OCI-LY7 (cell line): Measurements from ENCODE around the gene NDUFS6. TPM values are rescaled to one million over a fixed set of nuclear protein-coding genes. Genes with fewer than 3 reads are reported as not detected.

Experiments
- BruUV-seq: library from RNA; stranded (reverse); fragments of 400-500 nt; replicated peaks from 2 replicates; lab custom pipeline; 2021; lab: Mats Ljungman, UMichigan
- CTCF ChIA-PET: fragments of 300-600 bp; sonication (Branson Sonifier 250); formaldehyde crosslinking; loops from one replicate; lab custom pipeline; 2022; ENCODE audit warnings: antibody characterized with exemption; ENCODE audit not compliant: unreplicated experiment; lab: Charles Lee
- POLR2A ChIA-PET: fragments of 300-600 bp; sonication (Branson Sonifier 250); formaldehyde crosslinking; loops from one replicate; lab custom pipeline; 2022; ENCODE audit warnings: antibody characterized with exemption; lab: Charles Lee
- DNase-seq: peaks from one replicate; pipeline ENCODE4 v3.0.0-alpha.2; 2015; ENCODE audit warnings: low spot score
- H2AFZ ChIP-seq: fragments of 200-600 bp; sonication (generic), shearing (Covaris generic); 2 replicates; pipeline ENCODE4 v1.6.1; 2014; ENCODE audit warnings: mild to moderate bottlenecking, antibody characterized with exemption, low read length, moderate library complexity
- H3K27ac ChIP-seq: fragments of 200-600 bp; sonication (generic); 2 replicates; pipeline ENCODE4 v1.5.1; 2014; ENCODE audit warnings: mixed run types, low read depth, mild to moderate bottlenecking, moderate library complexity, low read length, inconsistent platforms; ENCODE audit not compliant: poor library complexity, severe bottlenecking
- H3K36me3 ChIP-seq: fragments of 200-600 bp; sonication (generic); 2 replicates; pipeline ENCODE4 v1.6.1; 2014; ENCODE audit warnings: mild to moderate bottlenecking, antibody characterized with exemption, low read length, moderate library complexity, mixed read lengths; ENCODE audit not compliant: insufficient read depth
- H3K4me1 ChIP-seq: fragments of 200-600 bp; sonication (generic); 2 replicates; pipeline ENCODE4 v1.5.1; 2014; ENCODE audit warnings: mild to moderate bottlenecking, low read length; ENCODE audit not compliant: insufficient read depth, poor library complexity, severe bottlenecking
- H3K4me2 ChIP-seq: fragments of 200-600 bp; sonication (generic); 2 replicates; pipeline ENCODE4 v1.6.1; 2014; ENCODE audit warnings: mild to moderate bottlenecking, low read length
- H3K4me3 ChIP-seq: fragments of 200-600 bp; sonication (generic); 2 replicates; pipeline ENCODE4 v1.5.1; 2014; ENCODE audit warnings: mild to moderate bottlenecking, low read depth, low read length; ENCODE audit not compliant: poor library complexity, severe bottlenecking
- H3K79me2 ChIP-seq: fragments of 200-600 bp; sonication (generic); 2 replicates; pipeline ENCODE4 v1.6.1; 2016; ENCODE audit warnings: low read depth, mild to moderate bottlenecking, low read length, moderate library complexity, mixed read lengths; ENCODE audit not compliant: insufficient read depth
- H3K9me2 ChIP-seq: fragments of 200-600 bp; sonication (generic); 2 replicates; pipeline ENCODE4 v1.6.1; 2016; ENCODE audit warnings: mild to moderate bottlenecking, low read length, mixed read lengths; ENCODE audit not compliant: insufficient read depth
- H3K9me3 ChIP-seq: fragments of 200-600 bp; sonication (generic); 2 replicates; pipeline ENCODE4 v1.6.1; 2014; ENCODE audit warnings: mild to moderate bottlenecking, mixed run types, low read length, mixed read lengths
- H4K20me1 ChIP-seq: fragments of 200-600 bp; sonication (generic); 2 replicates; pipeline ENCODE4 v1.6.1; 2014; ENCODE audit warnings: mild to moderate bottlenecking, antibody characterized with exemption, low read length, moderate library complexity, mixed read lengths; ENCODE audit not compliant: insufficient read depth
- CTCF ChIP-seq: fragments of 200-600 bp; sonication (generic); conservative IDR thresholded peaks from 2 replicates; pipeline ENCODE4 v1.5.1; 2014; ENCODE audit warnings: mild to moderate bottlenecking, antibody characterized with exemption, low read length, moderate library complexity, mixed read lengths
- EZH2phosphoT487 ChIP-seq: fragments of 200-600 bp; sonication (generic); IDR thresholded peaks from 2 replicates; pipeline ENCODE4 v1.6.1; 2018; ENCODE audit warnings: low read depth, borderline replicate concordance, mild to moderate bottlenecking, mixed run types, antibody characterized with exemption, low read length, moderate library complexity, mixed read lengths
- intact Hi-C: fragments of 100-400 bp; cut with micrococcal nuclease; formaldehyde crosslinking; loops from one replicate; pipeline ENCODE4 v1.10.0; 2022; ENCODE audit not compliant: unreplicated experiment
- total RNA-seq, 2 experiments: library from RNA; depleted of rRNA in 1 of 2; stranded (reverse); fragments of >200 nt in 1 of 2; shearing (Covaris generic) in 1 of 2; gene quantifications; 2 replicates each; pipeline ENCODE4 v1.2.3, GENCODE V29; 2014 to 2022

NDUFS6 gene
- total RNA-seq, 2 experiments from 2014 or later = 41.5 to 58.7 TPM

DNA sequence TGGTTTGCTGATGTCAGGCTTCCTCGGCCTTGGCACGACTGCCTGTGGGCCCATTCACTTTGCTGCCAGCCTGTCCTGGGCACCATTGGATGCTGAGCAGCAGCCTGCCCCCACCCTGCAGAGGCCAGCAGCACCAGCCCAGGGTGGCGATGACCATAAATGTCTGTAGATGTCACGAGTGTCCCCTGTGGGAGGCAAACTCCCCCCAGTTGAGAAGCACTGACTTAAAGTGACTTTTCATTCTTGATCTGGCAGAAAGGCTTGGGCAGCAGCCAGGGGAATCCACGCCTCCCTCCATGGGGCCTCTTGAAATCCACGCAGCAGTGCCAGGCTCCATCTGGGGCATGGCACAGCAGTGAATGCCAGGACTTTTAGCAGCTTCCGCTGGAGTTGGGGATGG, 59.7 kb downstream of the NDUFS6 start:
- Histone ChIP-seq H4K20me1 (no peaks in the 10 kb centered on the region), H3K4me3 (no peak overlapping the region), H2AFZ (no peak overlapping the region), H3K36me3 (no peaks in the 10 kb centered on the region), H3K9me2 (no peaks in the 10 kb centered on the region), H3K4me1 (no peaks in the 10 kb centered on the region), H3K9me3 (no peaks in the 10 kb centered on the region), H3K79me2 (no peaks in the 10 kb centered on the region), H3K27ac (no peak overlapping the region), H3K4me2 (no peak overlapping the region)
- BruUV-seq = no TSS peak
- intact Hi-C loops = no loop called here
- ChIA-PET POLR2A (no interaction called here), CTCF (no interaction called here)
- TF ChIP-seq EZH2phosphoT487 = no peak
- no peak for TF ChIP-seq CTCF
- DNase-seq = no peak

- BruUV-seq = no TSS peak
- Histone ChIP-seq H4K20me1 (no peaks in the 10 kb centered on the region; the same call in 1 of the 2 replicates), H3K9me2 (no peaks in the 10 kb centered on the region), H3K36me3 (no peaks in the 10 kb centered on the region), H3K9me3 (no peaks in the 10 kb centered on the region), H3K4me3 (no peak overlapping the region), H2AFZ (no peak overlapping the region), H3K4me2 (no peak overlapping the region), H3K27ac (no peak overlapping the region), H3K4me1 (no peaks in the 10 kb centered on the region), H3K79me2 (no peaks in the 10 kb centered on the region)
- ChIA-PET CTCF (no interaction called here), POLR2A (no interaction called here)
- DNase-seq = no peak
- intact Hi-C loops = no loop called here
- TF ChIP-seq EZH2phosphoT487 = no peak
- no peak for TF ChIP-seq CTCF
Observed at GRCh38 chr5:1864896-1865440, 63.8 kb downstream of the NDUFS6 start.

GRCh38 chr5:1865486-1865885, 64.3 kb downstream of the NDUFS6 start:
- no peak for TF ChIP-seq CTCF
- TF ChIP-seq EZH2phosphoT487 = no peak
- Histone ChIP-seq H3K9me2 (no peaks in the 10 kb centered on the region), H3K4me1 (no peaks in the 10 kb centered on the region), H2AFZ (no peak overlapping the region), H3K79me2 (no peaks in the 10 kb centered on the region), H3K9me3 (no peaks in the 10 kb centered on the region), H3K27ac (no peak overlapping the region), H3K36me3 (no peaks in the 10 kb centered on the region), H3K4me3 (no peak overlapping the region), H3K4me2 (no peak overlapping the region), H4K20me1 (no peaks in the 10 kb centered on the region; the same call in 1 of the 2 replicates)
- POLR2A ChIA-PET = no interaction called here
- CTCF ChIA-PET = no interaction called here
- intact Hi-C loops = no loop called here
- DNase-seq = no peak
- no TSS peak for BruUV-seq

Other genes with a start within 250 kb of the NDUFS6 start
- gene MRPL36, start 1.6 kb upstream of the NDUFS6 start, total RNA-seq (2014; rRNA removed; shearing (Covaris generic)) = 82.5 and 91.7 TPM in 2 replicates
- 78.6 and 93.8 TPM in 2 replicates for gene MRPL36, start 1.6 kb upstream of the NDUFS6 start, total RNA-seq (2022)
- gene IRX4, start 81.5 kb downstream of the NDUFS6 start, total RNA-seq (2014; rRNA removed; shearing (Covaris generic)) = not detected in 2 replicates
- not detected in 2 replicates for gene IRX4, start 81.5 kb downstream of the NDUFS6 start, total RNA-seq (2022)